Tibial nerve (tissue), 4 donors: ENCODE data around the gene HTT. TPM values are rescaled to one million over a fixed set of nuclear protein-coding genes. Genes with fewer than 3 reads are reported as not detected.
A peak's percentile ranks its signal among the peaks of the same experiment; 100 is the strongest.

ENCODE experiments used
- DNase-seq, 2 donors: peaks; one replicate each; pipeline ENCODE4 v3.0.0-alpha.2; 2019; ENCODE audit warnings: low spot score in 2 of 2
- H3K27ac ChIP-seq, 4 donors: fragments of 200-600 bp; sonication (generic) in 3 of 4; one replicate each; pipeline ENCODE4 v1.5.1; 2017 to 2019; ENCODE audit warnings: mild to moderate bottlenecking in 1 of 4
- H3K27me3 ChIP-seq, 2 donors: fragments of 200-600 bp; sonication (generic) in 1 of 2; one replicate each; pipeline versions ENCODE4 v1.5.1 to v1.6.0; 2017 to 2019
- H3K36me3 ChIP-seq, 3 donors: fragments of 200-600 bp; sonication (generic); one replicate each; pipeline ENCODE4 v1.5.1; 2018 to 2019
- H3K4me1 ChIP-seq, 4 donors: fragments of 200-600 bp; sonication (generic) in 3 of 4; one replicate each; pipeline ENCODE4 v1.5.1; 2017 to 2019
- H3K4me3 ChIP-seq, 4 donors: fragments of 200-600 bp; sonication (generic) in 3 of 4; one replicate each; pipeline ENCODE4 v1.5.1; 2017 to 2019; ENCODE audit warnings: mild to moderate bottlenecking in 1 of 4, moderate library complexity in 1 of 4
- H3K9me3 ChIP-seq, 4 donors: fragments of 200-600 bp; sonication (generic) in 3 of 4; one replicate each; pipeline ENCODE4 v1.5.1; 2017 to 2019
- CTCF ChIP-seq, 5 experiments: fragments of 200-600 bp in 3 of 5; fragments of 450-650 bp in 2 of 5; sonication (generic) in 3 of 5; IDR thresholded peaks; one replicate each; pipeline ENCODE4 v1.5.1; 2016 to 2019; ENCODE audit warnings: antibody characterized with exemption in 5 of 5, mild to moderate bottlenecking in 3 of 5, moderate library complexity in 2 of 5
- EP300 ChIP-seq, 2 donors: sonication (generic); formaldehyde crosslinking; IDR thresholded peaks; one replicate each; pipeline ENCODE4 v1.6.1; 2017; ENCODE audit warnings: antibody characterized with exemption in 2 of 2, mild to moderate bottlenecking in 1 of 2
- POLR2A ChIP-seq, 2 donors: fragments of 450-650 bp; IDR thresholded peaks; one replicate each; pipeline ENCODE4 v1.6.1; 2017; ENCODE audit warnings: antibody characterized with exemption in 2 of 2, mild to moderate bottlenecking in 2 of 2, moderate library complexity in 2 of 2
- WGBS, 2 donors: methylation state at CpG; one replicate each; pipeline ENCODE4 v1.1.5; 2018; 5-methylcytosine and 5-hydroxymethylcytosine counted together
- total RNA-seq, 4 donors: library from RNA; depleted of rRNA; stranded (reverse); fragments of >200 nt; gene quantifications; one replicate each; pipeline ENCODE4 v1.1.0, GENCODE V29; 2016

Gene HTT
- total RNA-seq, 4 donors from 2014 or later, result 62.2 to 93.6 (median 81.2) TPM

GRCh38 chr4:3075652-3075981 is 1.1 kb downstream of the HTT start:
- Histone ChIP-seq H3K36me3 (peaks cover 0 to 3% (median 0%) of the 10 kb centered on the region in 3 donors), H3K27me3 (no peaks in the 10 kb centered on the region), H3K4me3 (peak overlapping the region; percentile 66 to 94 (median 90)), H3K9me3 (no peaks in the 10 kb centered on the region), H3K27ac (peak overlapping the region; percentile 86 to 93 (median 90)), H3K4me1 (peaks cover 0 to 45% (median 19%) of the 10 kb centered on the region in 4 donors)
- TF ChIP-seq EP300 (IDR thresholded peaks at IDR 0.05) (no peak), CTCF (IDR thresholded peaks at IDR 0.05) (no peak), POLR2A (IDR thresholded peaks at IDR 0.05) (no peak)
- no peak for DNase-seq
- WGBS, 2 donors, result 2 to 3% methylated on average over 6 to 8 of the region's 8 CpGs

GRCh38 chr4:3077796-3078195 is 3.3 kb downstream of the HTT start:
- peaks cover 0 to 45% (median 21%) of the 10 kb centered on the region in 4 donors for H3K4me1 ChIP-seq
- no peak for DNase-seq
- no peaks in the 10 kb centered on the region for H3K27me3 ChIP-seq
- H3K9me3 ChIP-seq, result no peaks in the 10 kb centered on the region
- no peak overlapping the region for H3K4me3 ChIP-seq
- H3K27ac ChIP-seq, result no peak overlapping the region
- TF ChIP-seq CTCF (IDR thresholded peaks at IDR 0.05) (no peak), EP300 (IDR thresholded peaks at IDR 0.05) (no peak), POLR2A (IDR thresholded peaks at IDR 0.05) (no peak)
- WGBS, 2 donors, result 66 to 74% methylated on average over 2 of the region's 2 CpGs
- peaks cover 0 to 3% (median 0%) of the 10 kb centered on the region in 3 donors for H3K36me3 ChIP-seq

GRCh38 chr4:3079694-3080123 is 5.2 kb downstream of the HTT start:
- no peaks in the 10 kb centered on the region for H3K9me3 ChIP-seq
- no peak overlapping the region for H3K4me3 ChIP-seq
- TF ChIP-seq CTCF (IDR thresholded peaks at IDR 0.05), result no peak
- TF ChIP-seq POLR2A (IDR thresholded peaks at IDR 0.05), result no peak
- TF ChIP-seq EP300 (IDR thresholded peaks at IDR 0.05), result no peak
- H3K27me3 ChIP-seq, result no peaks in the 10 kb centered on the region
- H3K27ac ChIP-seq, result no peak overlapping the region
- peaks cover 0 to 41% (median 15%) of the 10 kb centered on the region in 4 donors for H3K4me1 ChIP-seq
- peaks cover 0 to 3% (median 0%) of the 10 kb centered on the region in 3 donors for H3K36me3 ChIP-seq
- WGBS, 2 donors, result 77 to 85% methylated on average over 6 of the region's 6 CpGs
- no peak for DNase-seq

- DNase-seq, result no peak
- H3K4me3 ChIP-seq, result no peak overlapping the region
- H3K9me3 ChIP-seq, result no peaks in the 10 kb centered on the region
- peaks cover 0 to 15% (median 3%) of the 10 kb centered on the region in 4 donors for H3K4me1 ChIP-seq
- H3K36me3 ChIP-seq, result peaks cover 0 to 16% (median 0%) of the 10 kb centered on the region in 3 donors
- no peak overlapping the region for H3K27ac ChIP-seq
- H3K27me3 ChIP-seq, result no peaks in the 10 kb centered on the region
- 80 to 82% methylated on average over 6 of the region's 6 CpGs for WGBS, 2 donors
- no peak for TF ChIP-seq EP300 (IDR thresholded peaks at IDR 0.05)
- no peak for TF ChIP-seq CTCF (IDR thresholded peaks at IDR 0.05)
- no peak for TF ChIP-seq POLR2A (IDR thresholded peaks at IDR 0.05)
These were observed 8.5 kb downstream of the HTT start for GRCh38 chr4:3082925-3083515.

GRCh38 chr4:3083732-3084131 is 9.3 kb downstream of the HTT start:
- no peak for DNase-seq
- Histone ChIP-seq H3K36me3 (peaks cover 0 to 20% (median 0%) of the 10 kb centered on the region in 3 donors), H3K4me1 (peaks cover 0 to 8% (median 2%) of the 10 kb centered on the region in 4 donors), H3K9me3 (no peaks in the 10 kb centered on the region), H3K27me3 (no peaks in the 10 kb centered on the region), H3K4me3 (no peak overlapping the region), H3K27ac (no peak overlapping the region)
- TF ChIP-seq CTCF (IDR thresholded peaks at IDR 0.05) (no peak), POLR2A (IDR thresholded peaks at IDR 0.05) (no peak), EP300 (IDR thresholded peaks at IDR 0.05) (no peak)
- 39 to 76% methylated on average over 1 of the region's 1 CpG for WGBS, 2 donors
